HG02571 (cell line): ENCODE measurements around the gene AGFG1.
"Not testable (repeated sequence)": the region's sequence is repeated elsewhere in the genome, so short reads cannot be mapped to it uniquely, and the experiment has no call there.

Experiments used
- ATAC-seq: cut with Tn5 transposase; IDR thresholded peaks from one replicate; pipeline ENCODE4 v1.9.1; 2021; ENCODE audit warnings: mild to moderate bottlenecking, moderate library complexity; ENCODE audit not compliant: unreplicated experiment

The AGFG1 gene

DNA sequence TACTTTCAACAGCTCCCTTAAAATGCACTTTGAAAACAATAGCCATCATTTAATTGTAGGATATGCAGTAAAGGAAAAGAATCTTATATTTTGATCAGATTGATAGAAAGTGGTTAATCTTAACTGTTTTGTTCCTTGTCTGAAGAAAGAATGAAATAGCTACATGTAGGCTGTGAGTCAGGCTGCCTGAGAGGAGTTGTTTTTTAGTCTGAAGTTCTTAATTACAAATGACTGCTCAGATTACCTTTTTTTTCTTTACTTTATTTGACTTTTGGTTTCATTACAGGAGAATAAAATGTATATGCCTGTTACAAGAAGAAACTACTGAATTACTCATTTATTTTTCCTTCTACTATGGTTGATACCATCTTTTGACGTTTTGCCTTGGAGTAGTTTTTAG lies 56.8 kb downstream of the AGFG1 start:
- no peak for ATAC-seq

DNA sequence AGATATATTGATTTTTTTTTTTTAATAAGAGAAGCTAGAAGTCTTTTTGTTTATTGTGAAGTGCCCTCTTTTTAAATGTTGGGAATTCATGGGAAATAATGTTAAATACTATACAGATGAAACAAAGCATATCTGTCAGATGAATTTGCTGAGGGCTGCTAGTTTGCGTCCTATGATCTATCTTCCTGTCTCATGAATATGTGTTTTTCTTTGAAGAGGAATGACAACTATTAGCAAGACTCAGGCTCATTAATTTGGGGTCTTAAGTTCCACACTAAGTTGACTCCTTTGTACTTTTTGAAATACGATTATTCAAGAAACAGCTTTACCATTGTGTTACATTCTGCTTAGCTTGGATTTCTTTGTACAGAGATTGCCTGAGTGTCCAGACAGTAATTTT lies 57.9 kb downstream of the AGFG1 start:
- no peak for ATAC-seq

DNA sequence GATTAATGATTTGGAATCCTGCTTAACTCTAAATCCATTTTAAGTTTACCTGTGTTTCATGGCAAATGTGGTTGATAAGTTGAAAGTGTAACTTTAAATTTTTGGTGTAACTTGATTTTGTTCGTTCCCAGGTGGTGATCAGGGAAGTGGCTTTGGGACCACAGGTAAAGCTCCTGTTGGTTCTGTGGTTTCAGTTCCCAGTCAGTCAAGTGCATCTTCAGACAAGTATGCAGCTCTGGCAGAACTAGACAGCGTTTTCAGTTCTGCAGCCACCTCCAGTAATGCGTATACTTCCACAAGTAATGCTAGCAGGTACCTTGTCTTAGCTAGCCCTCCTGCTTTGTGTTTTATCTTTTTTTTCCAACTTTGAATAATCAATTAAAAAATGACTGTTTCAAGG lies 62.8 kb downstream of the AGFG1 start:
- no peak for ATAC-seq

DNA sequence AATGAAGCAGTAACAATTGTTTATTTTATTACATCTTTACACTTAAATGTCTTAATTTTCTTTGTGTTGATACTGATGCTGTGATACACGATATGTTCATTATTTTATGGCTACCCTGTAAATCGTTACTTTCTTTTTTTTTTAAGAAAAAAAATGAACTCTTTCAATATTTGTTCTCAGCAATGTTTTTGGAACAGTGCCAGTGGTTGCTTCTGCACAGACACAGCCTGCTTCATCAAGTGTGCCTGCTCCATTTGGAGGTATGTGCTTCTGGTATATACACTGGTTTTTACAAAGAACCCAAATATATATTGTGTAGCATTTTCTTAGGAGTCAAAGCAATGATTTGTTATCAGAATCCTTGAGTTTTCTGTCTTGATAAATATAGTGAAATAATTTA lies 64.5 kb downstream of the AGFG1 start:
- ATAC-seq = no peak

DNA sequence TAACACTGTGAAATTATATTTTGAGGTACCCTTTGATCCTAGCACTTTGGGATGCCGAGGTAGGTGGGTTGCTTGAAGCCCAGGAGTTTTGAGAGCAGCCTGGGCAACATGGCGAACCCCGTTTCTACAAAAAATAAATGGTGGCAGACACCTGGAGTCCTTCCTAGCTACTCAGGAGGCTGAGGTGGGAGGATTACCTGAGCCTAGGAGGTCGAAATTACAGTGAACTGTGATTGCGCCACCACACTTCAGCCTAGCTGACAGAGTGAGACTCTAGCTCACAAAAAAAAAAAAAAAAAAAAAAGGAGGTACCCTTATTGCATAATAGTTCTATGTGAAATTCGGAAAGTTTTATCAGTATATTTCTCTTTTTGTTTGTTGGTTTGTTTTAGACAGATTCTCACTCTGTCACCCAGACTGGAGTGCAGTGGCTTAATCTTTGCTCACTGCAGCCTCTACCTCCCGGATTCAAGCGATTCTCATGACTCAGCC lies 67.6 kb downstream of the AGFG1 start:
- no peak for ATAC-seq

DNA sequence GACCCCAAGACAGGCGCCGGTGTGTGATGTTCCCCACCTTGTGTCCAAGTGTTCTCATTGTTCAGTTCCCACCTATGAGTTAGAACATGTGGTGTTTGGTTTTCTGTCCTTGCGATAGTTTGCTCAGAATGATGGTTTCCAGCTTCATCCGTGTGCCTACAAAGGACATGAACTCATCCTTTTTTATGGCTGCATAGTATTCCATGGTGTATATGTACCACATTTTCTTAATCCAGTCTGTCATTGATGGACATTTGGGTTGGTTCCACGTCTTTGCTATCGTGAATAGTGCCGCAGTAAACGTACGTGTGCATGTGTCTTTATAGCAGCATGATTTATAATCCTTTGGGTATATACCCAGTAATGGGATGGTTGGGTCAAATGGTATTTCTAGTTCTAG lies 68.4 kb downstream of the AGFG1 start:
- not testable (repeated sequence) for ATAC-seq

DNA sequence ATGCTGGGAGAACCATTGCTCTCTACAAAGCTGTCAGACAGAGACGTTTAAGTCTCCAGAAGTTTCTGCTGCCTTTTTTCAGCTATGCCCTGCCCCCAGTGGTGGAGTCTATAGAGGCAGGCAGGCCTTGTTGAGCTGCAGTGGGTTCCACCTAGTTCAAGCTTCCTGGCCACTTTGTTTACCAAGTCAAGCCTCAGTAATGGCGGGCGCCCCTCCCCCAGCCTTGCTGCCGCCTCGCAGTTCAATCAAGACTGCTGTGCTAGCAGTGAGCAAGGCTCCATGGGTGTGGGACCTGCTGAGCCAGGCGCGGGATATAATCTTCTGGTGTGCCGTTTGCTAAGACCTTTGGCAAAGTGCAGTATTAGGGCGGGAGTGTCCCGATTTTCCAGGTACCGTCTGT lies 74.0 kb downstream of the AGFG1 start:
- no peak for ATAC-seq

DNA sequence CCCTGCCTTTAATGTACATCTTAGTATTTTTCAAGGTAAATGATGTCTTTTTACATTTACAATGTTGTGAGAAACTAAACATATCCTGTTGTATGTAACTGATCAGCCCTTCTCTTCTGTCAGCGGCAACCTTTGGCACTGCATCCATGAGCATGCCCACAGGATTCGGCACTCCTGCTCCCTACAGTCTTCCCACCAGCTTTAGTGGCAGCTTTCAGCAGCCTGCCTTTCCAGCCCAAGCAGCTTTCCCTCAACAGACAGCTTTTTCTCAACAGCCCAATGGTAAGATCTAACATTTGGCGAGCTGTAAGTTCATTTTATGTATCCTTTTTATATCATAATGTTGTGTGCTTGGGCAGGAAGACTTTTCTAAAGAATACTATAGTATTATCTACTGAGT lies 79.9 kb downstream of the AGFG1 start:
- ATAC-seq = no peak

DNA sequence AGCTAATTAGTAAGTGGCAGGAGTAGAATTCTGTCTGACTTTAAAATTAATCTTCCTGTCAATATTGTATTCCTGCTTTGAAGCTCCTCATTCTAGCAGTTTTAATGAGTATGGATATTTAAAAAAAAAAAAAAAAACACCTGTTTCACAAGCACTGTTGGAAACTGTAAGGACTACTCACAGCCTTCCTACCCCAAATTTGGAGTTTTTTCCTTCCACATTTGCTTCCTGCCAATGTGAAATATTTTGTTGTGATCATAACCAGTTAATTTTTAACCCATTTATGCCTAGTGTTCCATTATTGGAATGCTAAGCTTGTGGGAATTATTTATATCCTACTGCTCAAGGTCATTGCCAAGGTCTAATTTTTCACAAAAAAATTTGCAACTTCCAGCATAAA lies 90.6 kb downstream of the AGFG1 start:
- ATAC-seq = no peak

DNA sequence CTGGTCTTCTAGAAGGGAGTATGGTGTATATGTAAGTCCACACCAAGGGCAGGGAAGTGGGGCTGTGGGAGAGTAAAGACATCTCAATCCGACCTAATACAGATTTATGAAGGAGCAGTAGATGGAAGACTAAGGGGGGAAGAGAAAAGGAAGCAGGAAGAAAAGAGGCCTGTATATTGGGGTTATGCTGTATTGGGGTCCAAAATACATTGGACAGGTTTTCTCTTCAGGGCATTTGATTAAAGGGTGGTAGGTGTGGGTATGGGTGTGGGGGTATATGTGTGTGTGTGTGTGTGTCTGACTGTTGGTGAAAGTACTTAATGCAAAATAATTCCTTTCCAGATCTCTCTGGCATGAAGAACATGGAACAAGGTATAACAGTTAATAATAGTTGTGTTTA lies 93.1 kb downstream of the AGFG1 start:
- no peak for ATAC-seq

DNA sequence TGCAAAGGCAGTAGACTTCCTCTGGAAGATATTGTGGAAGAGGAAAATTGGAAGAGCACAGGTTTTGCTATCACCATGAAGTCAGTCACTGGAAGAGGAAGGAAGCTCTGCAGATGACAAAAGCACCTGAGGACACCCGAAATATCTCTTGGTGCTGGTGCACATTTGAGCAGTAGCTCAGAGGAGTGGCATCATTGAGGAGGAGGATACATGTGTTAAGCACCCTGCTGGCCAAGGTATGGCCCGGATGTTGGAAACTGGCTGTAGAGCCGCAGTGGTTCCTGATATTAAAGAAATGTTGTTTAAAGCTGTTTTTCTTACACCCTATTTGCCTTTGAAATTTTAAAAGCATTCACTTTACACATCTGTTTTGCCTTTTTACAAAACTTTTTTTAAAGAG lies 94.1 kb downstream of the AGFG1 start:
- ATAC-seq = no peak

DNA sequence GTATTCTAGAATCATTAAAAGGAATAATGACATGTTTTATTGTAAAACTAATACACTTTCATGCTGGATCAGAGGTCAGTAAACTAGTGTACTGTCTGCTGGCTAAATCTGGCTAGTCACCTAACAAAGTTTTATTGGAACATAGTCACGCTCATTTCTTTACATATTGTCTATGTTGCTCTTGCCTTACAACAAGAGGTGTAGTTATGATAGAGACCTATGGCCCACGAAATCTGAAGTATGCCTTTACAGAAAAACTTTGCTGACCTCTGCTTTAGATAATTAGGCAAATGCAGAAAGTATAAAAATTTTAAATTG lies 96.9 kb downstream of the AGFG1 start:
- ATAC-seq = no peak

DNA sequence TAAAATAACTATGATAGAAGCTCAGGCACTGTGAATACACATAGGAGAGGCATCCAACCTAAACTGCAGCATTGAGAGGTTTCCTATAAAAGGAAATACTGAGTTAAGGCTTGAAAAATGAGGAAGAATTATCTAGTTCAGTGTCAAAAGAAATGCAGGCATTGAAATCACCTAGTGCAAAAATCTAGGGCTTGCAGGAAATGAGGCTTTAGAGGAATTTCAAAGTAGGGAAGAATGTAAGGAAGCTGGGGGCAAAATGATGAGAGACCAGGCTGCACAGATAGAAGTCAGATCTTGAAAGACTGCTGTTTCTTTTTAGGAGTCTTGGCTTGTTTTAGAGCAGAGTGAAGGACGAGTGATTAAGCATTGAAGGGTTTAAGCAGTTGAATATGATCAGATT lies 98.7 kb downstream of the AGFG1 start:
- no peak for ATAC-seq

DNA sequence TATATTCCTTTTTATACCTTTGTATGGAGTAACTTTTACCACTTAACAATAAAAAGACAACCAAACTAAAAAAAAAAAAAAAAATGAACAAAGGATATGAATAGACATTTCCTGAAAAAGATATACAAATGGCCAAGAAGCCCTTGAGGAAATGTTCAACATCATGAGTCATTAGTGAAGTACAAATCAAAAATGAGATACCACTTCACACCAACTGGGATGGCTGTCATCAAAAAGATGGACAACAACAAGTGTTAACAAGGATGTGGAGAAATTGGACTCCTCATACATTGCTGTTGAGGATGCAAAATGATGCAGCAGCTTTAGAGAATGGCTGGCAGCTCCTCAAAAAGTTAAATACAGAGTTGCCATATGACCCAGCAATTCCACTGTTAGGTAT lies 104.2 kb downstream of the AGFG1 start:
- ATAC-seq = no peak

DNA sequence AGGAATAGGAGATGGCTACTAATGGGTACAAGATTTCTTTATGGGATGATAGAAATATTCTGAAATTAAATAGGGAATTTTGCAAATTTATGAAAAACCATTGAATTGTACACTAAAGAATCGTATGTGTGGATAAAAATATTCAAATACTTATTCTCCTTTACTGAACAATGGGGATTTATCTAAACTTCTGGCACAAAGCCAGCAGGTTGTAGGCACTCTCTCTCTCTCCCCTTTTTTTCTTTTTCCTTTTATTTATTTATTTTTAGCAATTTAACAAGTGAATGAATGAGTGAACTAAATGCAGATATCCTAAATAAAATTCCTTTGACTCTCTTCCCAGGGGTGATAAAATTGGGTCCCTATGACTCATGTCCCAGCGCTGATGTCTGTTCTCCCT lies 104.9 kb downstream of the AGFG1 start:
- ATAC-seq = no peak

DNA sequence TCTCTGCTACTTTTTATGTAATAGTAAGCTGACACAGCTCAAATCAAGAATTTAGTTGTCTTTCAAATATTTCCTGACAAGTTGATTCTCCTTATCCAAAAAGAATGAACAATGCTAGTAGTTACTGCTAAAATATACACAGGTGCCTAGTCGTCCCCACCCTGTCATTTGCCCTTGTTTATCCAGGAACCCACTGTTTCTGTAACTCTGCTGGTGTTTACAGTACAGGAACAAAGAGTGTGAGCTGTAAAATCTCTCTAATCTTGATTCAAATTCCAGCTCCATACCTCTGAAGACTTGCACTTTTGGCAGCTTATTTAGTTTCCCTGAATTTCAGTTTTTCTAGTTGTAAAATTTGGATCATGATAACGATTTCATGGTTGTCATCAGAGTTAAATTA lies 105.6 kb downstream of the AGFG1 start:
- ATAC-seq = no peak

DNA sequence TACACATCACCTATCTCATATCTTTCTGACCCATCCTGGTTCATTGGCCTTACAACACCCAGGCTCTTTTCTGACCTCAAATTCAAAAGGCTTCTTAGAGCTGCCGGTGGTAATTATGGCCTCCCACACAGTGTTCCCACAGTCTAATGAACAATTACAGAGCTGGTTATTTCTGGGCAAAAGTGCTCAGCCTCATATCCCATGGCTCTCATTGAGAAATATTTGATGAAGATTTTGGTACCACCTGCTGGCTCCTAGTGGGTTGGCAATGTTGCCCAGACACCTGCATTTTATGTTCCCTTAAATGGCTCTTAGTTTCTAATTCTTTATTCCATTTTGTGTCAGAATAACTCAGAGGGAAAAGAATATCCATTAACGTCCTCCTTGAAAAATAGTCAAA lies 106.7 kb downstream of the AGFG1 start:
- ATAC-seq = no peak

DNA sequence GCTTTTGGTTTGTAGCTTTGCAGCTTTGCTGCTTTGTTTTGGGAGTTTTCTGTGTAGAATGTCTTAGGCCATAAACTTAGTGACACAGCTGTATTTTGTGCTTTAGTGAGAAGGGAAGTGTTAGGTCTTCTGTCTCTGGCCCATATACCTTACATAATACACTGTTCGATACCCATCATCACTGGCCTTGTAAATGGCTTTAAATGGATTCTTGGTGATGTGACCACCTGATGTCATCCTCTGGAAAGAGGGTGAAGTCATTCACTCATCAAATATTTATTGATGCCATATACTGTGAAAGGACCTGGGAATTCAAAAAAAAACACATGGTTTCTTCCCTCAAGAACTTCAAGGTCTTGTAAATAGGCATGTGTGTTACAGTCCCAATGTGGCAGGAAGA lies 107.8 kb downstream of the AGFG1 start:
- no peak for ATAC-seq

DNA sequence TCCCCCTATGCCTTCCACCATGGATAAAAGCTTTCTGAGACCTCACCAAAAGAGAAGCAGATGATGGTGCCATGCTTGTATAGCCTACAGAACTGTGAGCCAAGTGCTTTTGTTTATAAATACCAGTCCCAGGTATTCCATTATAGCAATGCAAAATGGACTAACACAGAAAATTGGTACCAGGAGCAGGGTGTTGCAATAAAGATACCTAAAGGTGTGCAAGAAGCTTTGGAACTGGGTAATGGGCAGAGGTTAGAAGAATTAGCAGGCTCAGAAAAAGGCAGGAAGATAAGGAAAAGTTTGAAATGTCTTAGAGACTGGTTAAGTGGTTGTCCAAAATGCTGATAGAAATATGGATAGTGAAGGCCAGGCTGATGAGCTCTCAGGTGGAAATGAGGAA lies 110.4 kb downstream of the AGFG1 start:
- no peak for ATAC-seq

DNA sequence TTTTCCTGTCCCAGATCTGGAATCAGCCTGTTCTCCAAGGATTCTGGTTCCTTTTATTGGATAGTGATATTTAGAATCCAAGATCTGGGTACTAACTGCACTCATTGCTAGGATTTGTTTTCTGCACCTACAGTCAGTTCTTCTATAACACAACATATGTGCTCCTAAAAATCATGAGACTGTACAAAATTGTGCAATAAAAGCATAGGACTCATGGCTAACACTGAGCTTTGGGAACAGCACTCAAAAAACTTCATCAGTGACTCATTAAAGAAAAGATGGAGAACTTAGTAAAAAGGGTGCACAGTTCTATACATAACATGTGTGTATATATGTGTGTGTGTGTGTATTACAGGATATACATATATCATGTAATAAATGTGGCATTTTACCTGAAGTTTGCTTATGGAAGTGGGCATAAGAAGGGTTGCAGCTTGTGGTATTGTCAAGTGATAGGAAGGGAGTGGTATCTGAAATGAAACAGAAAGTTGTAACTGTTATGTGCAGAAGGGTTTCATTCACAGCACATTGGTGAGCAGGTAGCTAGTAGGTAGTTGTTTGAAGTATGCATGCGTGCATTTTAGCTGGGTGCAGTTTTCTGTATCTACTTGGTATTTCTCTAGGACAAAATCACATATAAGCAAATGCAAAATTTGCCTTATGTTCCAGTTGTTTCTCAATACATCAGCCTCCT lies 120.9 kb downstream of the AGFG1 start:
- no peak for ATAC-seq

DNA sequence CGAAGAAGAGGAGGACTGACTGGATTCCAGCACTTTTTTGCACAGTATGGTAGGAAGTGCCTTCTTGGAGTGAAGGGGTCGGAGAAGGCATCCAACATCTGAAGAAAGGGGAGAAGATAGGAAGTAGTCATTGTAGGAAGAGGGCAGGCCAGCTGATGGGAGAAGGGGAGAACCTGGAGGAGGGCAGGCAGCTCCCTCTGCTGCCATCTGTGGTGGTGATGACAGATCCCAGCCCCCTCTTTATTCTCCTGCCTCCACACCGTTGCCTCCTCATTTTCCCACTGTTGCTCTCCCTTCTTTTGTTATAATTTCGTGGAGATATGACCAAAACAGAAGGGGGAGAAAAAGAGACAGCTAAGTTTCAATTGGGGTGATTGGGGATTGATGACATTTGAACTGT lies 123.8 kb downstream of the AGFG1 start:
- ATAC-seq = no peak

DNA sequence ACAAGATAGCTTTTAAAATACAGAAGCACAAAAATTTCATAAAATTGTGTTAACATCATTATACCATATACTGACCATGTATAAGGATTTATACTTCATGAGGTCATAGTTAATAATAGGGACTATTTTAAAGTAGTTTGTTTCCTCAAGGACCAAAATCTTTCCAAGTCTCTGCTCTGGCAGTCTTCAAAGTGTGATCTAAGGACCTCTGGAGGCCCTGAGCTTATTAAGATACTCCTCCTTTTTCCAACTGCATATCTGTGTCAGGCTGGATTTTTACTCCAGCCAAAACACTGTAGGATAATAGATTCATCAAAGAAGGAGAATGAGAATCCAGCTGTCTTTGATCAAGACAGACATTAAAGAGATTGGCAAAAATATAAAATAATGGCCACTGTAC lies 125.1 kb downstream of the AGFG1 start:
- ATAC-seq = no peak

DNA sequence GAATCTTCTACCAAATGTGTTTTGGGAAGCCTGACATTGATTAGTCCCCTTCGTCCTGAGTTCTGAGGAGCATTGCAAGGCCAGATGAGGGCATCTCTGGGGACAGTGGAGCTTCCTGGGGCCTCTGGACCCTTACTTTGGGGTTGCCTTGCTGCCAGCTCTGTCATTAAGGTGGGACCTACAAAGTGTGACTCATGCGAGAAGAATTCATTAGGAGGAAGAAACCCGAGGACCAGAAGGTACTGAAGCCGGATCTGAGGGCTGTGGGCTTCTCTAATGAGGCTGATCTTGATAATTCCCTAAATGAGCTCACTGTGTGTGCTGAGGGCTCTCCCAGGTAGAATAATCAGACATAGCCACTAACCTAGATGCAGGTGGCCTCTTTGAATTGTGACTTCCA lies 126.0 kb downstream of the AGFG1 start:
- ATAC-seq = no peak
